Gastrocnemius medialis (tissue), 4 donors: Measurements from ENCODE around the gene TUBB1. TPM values are rescaled to one million over a fixed set of nuclear protein-coding genes. Genes with fewer than 3 reads are reported as not detected.
A peak's percentile ranks its signal among the peaks of the same experiment; 100 is the strongest.

Experiments
- ATAC-seq, 2 donors: fragments of 150-250 bp; one replicate each; pipeline ENCODE4 v1.9.1; 2016
- DNase-seq, 2 donors: peaks; one replicate each; pipeline ENCODE4 v3.0.0-alpha.2; 2019
- H3K27ac ChIP-seq, 4 donors: fragments of 200-600 bp; sonication (generic); 1 replicate in 1 of 4; 2 replicates in 3 of 4; pipeline ENCODE4 v1.5.1; 2016 to 2018; ENCODE audit warnings: mild to moderate bottlenecking in 2 of 4, moderate library complexity in 1 of 4
- H3K27me3 ChIP-seq, 3 donors: fragments of 200-600 bp; sonication (generic) in 2 of 3; 1 replicate in 1 of 3; 2 replicates in 2 of 3; pipeline versions ENCODE4 v1.5.1 to v1.6.0; 2016 to 2019; ENCODE audit warnings: mild to moderate bottlenecking in 1 of 3, moderate library complexity in 1 of 3
- H3K36me3 ChIP-seq, 2 donors: fragments of 200-600 bp; sonication (generic) in 1 of 2; one replicate each; pipeline ENCODE4 v1.5.1; 2017 to 2018
- H3K4me1 ChIP-seq, 2 donors: fragments of 200-600 bp; sonication (generic) in 1 of 2; one replicate each; pipeline ENCODE4 v1.5.1; 2016 to 2017; ENCODE audit warnings: mild to moderate bottlenecking in 2 of 2
- H3K4me3 ChIP-seq, 4 donors: fragments of 200-600 bp; sonication (generic) in 3 of 4; 1 replicate in 1 of 4; 2 replicates in 3 of 4; pipeline ENCODE4 v1.5.1; 2016 to 2019; ENCODE audit warnings: mild to moderate bottlenecking in 2 of 4
- H3K9me3 ChIP-seq, 3 donors: fragments of 200-600 bp; sonication (generic) in 2 of 3; 1 replicate in 1 of 3; 2 replicates in 2 of 3; pipeline ENCODE4 v1.5.1; 2016 to 2019
- CTCF ChIP-seq, 5 experiments: fragments of 450-650 bp in 3 of 5; fragments of 200-600 bp in 2 of 5; sonication (generic) in 2 of 5; IDR thresholded peaks in 4 of 5; conservative IDR thresholded peaks in 1 of 5; 1 replicate in 4 of 5; 2 replicates in 1 of 5; pipeline ENCODE4 v1.5.1; 2016 to 2019; ENCODE audit warnings: antibody characterized with exemption in 5 of 5, mild to moderate bottlenecking in 3 of 5, moderate library complexity in 3 of 5
- POLR2A ChIP-seq, 2 donors: fragments of 450-650 bp; IDR thresholded peaks; one replicate each; pipeline ENCODE4 v1.6.1; 2017; ENCODE audit warnings: antibody characterized with exemption in 2 of 2, mild to moderate bottlenecking in 2 of 2, moderate library complexity in 2 of 2
- in situ Hi-C, 4 donors: fragments of 200-750 bp; cut with MboI; loops; one replicate each; pipeline versions ENCODE4 v1.15.0 to v1.8.0; 2017; ENCODE audit warnings: low sequenced_read_pairs in 4 of 4
- intact Hi-C: fragments of 100-400 bp; cut with DNase I; formaldehyde crosslinking; loops from one replicate; pipeline ENCODE4 v1.15.1; 2023; ENCODE audit warnings: low total_unique reads
- total RNA-seq, 4 donors: library from RNA; depleted of rRNA; stranded (reverse); fragments of >200 nt; gene quantifications; one replicate each; pipeline versions ENCODE4 v1.1.0 to v1.2.3, GENCODE V29; 2016

The TUBB1 gene
- total RNA-seq, 4 donors from 2014 or later, result 0.07 TPM; not detected in 3

DNA sequence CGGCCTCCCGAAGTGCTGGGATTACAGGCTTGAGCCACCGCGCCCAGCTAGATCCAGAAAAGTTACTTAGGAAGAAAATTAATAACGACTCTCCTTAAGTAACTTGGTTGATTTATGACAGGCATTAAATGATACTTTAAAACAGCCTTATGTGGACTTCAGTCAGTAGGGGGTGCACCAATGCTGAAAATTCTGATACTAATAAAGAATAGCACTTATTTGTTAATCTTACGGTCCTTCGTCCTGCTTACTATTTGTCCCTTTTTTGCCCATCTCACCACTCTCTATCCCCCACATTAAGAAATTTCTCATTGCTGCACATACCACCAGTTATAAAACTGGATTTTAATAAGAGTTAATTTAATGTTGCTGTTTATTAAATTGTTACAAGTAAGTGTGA is 36.1 kb downstream of the TUBB1 start:
- no peak overlapping the region for H3K27ac ChIP-seq
- no peak for ATAC-seq
- DNase-seq, result no peak
- H3K9me3 ChIP-seq, result peaks cover 0 to 4% (median 0%) of the 10 kb centered on the region in 3 donors
- H3K36me3 ChIP-seq, result no peaks in the 10 kb centered on the region
- in situ Hi-C loops, result loop anchor here in 1 of 4 donors (25.0 kb wide), 1 partner anchor 357 kb away; no protein-coding TSS in a partner anchor
- TF ChIP-seq POLR2A (IDR thresholded peaks at IDR 0.05) (no peak), CTCF (IDR thresholded peaks at IDR 0.05 in 4 of 5, conservative IDR thresholded peaks at IDR 0.05 in 1 of 5) (no peak)
- H3K4me3 ChIP-seq, result no peak overlapping the region
- no peaks in the 10 kb centered on the region for H3K4me1 ChIP-seq
- intact Hi-C loops, result no loop called here
- no peaks in the 10 kb centered on the region for H3K27me3 ChIP-seq

GRCh38 chr20:59062081-59062480 is 42.9 kb downstream of the TUBB1 start:
- H3K4me3 ChIP-seq, result no peak overlapping the region
- in situ Hi-C loops, result loop anchor here in 1 of 4 donors (25.0 kb wide), 1 partner anchor 350 kb away; no protein-coding TSS in a partner anchor
- ATAC-seq (no peak), DNase-seq (no peak)
- no peaks in the 10 kb centered on the region for H3K36me3 ChIP-seq
- intact Hi-C loops, result no loop called here
- TF ChIP-seq CTCF (IDR thresholded peaks at IDR 0.05 in 4 of 5, conservative IDR thresholded peaks at IDR 0.05 in 1 of 5), result no peak
- H3K27ac ChIP-seq, result no peak overlapping the region
- no peaks in the 10 kb centered on the region for H3K4me1 ChIP-seq
- peaks cover 0 to 4% (median 0%) of the 10 kb centered on the region in 3 donors for H3K9me3 ChIP-seq
- H3K27me3 ChIP-seq, result no peaks in the 10 kb centered on the region

- TF ChIP-seq POLR2A (IDR thresholded peaks at IDR 0.05) (no peak), CTCF (IDR thresholded peaks at IDR 0.05 in 4 of 5, conservative IDR thresholded peaks at IDR 0.05 in 1 of 5) (no peak)
- Histone ChIP-seq H3K4me3 (peak overlapping the region in 1 of 4 donors; percentile 10), H3K9me3 (no peaks in the 10 kb centered on the region), H3K4me1 (no peaks in the 10 kb centered on the region), H3K27ac (peak overlapping the region in 3 of 4 donors; percentile 18 to 36 (median 32)), H3K36me3 (no peaks in the 10 kb centered on the region), H3K27me3 (no peaks in the 10 kb centered on the region)
- in situ Hi-C loops, result loop anchor here in 1 of 4 donors (25.0 kb wide), 1 partner anchor 349 kb away; no protein-coding TSS in a partner anchor
- ATAC-seq (peak; percentile 33 to 39), DNase-seq (no peak)
- intact Hi-C loops, result no loop called here
Measured at GRCh38 chr20:59063358-59064213, 44.4 kb downstream of the TUBB1 start.

DNA sequence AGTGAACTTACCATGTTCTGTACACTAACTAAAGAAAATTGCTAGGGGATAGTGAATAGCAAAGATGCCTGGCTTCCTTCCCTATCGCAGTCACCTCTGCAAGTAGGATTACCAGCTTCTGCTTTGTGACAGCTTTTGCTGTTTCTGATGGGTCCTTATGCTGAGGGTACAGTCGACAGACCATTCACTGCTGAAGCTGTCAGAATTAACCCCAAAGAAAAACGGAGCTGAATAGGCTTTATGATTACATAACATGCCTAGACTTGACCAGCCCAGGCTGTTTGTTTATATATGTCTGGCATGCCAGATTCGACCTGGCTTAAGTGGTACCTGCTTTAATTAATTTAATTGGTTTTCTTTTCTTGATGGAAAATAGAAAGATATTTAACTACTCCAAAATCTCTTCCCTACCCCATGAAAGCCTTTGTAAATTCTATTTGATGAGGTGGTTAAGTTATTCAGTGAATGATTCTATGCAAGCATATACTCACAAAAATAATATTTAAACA is 45.0 kb downstream of the TUBB1 start:
- peak overlapping the region in 1 of 4 donors; percentile 10 for H3K4me3 ChIP-seq
- peak overlapping the region in 2 of 4 donors; percentile 29 to 36 for H3K27ac ChIP-seq
- H3K9me3 ChIP-seq, result no peaks in the 10 kb centered on the region
- H3K4me1 ChIP-seq, result no peaks in the 10 kb centered on the region
- no peaks in the 10 kb centered on the region for H3K27me3 ChIP-seq
- TF ChIP-seq POLR2A (IDR thresholded peaks at IDR 0.05) (no peak), CTCF (IDR thresholded peaks at IDR 0.05 in 4 of 5, conservative IDR thresholded peaks at IDR 0.05 in 1 of 5) (no peak)
- no peak for DNase-seq
- intact Hi-C loops (no loop called here), in situ Hi-C loops (loop anchor here in 1 of 4 donors (25.0 kb wide), 1 partner anchor 348 kb away; no protein-coding TSS in a partner anchor)
- H3K36me3 ChIP-seq, result no peaks in the 10 kb centered on the region
- ATAC-seq, result no peak
